ENCODE measurements around the gene CDC42BPG.

Gene CDC42BPG

GRCh38 chr11:64864473-64865285 lies 20.2 kb upstream of the CDC42BPG start:
- no peak for DNase-seq

DNA sequence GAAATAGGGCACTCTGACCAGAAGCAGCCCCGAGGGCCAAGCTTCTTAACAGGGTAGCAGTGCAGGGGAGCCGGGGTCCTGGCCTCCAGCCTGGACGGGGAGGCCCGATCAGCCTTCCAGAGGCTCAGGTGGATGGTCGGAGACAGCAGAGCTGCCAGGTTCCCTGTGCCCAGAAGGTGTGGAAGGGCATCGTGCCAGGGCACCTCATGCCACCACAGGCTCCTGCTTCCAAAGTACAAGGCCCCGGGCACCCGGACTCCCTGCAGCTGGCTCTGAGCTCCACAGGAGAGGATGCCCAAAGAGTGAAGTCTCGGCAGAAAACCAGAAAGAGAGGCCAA lies 19.7 kb upstream of the CDC42BPG start:
- DNase-seq: no peak

DNA sequence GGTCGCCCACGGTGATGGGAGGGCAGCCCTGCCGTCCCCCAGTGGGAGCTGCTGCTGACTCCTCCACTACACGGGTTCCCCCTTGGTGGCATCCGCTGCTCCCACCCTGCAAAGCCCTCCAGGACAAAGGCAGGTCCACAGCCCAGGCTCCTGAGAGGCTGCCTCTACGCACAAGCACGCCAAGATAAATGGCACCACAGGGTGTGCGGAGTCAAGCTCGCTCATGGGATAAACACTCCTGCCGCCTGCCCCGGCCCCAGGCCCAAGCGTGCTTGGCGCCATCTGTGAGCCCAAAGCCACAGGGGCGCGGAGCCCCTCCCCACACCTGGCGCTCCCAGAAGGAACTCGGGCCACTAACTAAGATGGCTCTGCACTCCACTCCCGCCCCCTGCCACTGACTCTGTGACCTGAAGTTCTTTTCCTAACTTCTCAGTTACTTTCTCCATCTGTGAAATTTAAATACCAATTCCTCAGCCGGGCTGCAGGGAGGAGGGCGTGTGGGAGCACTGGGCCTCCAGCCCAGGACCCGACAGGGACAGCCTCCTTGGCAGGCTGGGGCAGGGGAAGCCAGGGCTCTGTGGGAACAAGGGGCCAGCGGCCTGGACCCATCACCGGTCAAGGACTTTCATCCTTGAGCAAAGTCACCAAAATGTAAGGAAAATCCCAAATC lies 19.1 kb upstream of the CDC42BPG start:
- peak; percentile 47 to 59 for DNase-seq

DNA sequence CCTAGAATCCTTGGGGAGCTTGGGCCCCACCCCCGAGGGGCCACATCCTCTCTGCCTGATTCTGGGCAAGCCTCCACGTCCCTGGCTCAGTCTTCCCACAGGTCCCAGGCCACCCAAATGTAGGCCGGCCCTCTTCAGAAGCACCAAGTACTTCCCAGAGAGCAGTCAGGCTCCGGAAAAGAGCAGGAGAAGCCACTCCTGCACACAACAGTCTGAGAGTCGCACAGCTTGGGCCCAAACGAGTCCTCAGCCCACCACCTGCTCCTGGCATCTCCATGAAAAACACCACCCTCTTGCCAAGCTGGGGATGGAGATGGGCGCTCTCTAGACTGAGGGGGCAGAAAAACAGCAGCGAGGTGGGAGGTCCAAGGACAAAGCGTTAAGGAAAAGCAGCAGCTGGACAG lies 18.5 kb upstream of the CDC42BPG start:
- peak in 1 of 2 experiments; percentile 46 for DNase-seq

DNA sequence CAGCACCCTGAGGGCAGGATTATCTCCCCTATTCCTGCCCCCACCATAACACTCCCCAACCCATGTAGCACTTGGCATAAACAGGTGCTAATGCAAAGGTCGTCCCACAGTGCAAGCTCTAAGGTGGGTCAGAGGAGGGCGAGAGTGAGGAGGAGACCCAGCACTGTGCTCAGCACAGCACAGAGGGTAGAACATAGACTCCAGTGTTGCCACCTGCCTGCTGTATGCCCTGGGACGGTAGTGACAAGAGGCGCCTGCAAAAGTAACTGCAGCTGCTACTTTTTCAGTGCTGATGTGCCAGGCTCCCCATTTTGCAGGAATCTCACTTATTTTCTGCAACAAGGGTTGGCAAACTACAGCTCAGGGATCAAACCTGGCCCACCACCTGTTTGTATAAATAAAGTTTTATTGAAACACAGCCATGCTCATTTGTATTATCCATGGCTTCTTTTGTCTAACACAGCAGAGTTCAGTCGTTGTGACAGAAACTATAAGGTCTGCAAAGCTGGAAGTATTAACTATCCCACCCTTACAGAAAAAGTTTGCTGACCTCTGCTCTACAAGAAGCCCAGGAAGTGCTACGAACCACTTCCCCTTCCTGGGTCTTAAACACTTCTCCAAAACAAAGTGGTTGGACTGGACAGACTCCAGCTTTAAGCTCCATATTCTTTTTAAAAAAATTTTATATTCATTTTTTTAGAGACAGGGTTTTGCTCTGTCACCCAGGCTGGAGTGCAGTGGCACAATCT lies 16.9 kb upstream of the CDC42BPG start:
- DNase-seq: no peak

GRCh38 chr11:64859542-64860414 lies 15.3 kb upstream of the CDC42BPG start:
- no peak for DNase-seq

DNA sequence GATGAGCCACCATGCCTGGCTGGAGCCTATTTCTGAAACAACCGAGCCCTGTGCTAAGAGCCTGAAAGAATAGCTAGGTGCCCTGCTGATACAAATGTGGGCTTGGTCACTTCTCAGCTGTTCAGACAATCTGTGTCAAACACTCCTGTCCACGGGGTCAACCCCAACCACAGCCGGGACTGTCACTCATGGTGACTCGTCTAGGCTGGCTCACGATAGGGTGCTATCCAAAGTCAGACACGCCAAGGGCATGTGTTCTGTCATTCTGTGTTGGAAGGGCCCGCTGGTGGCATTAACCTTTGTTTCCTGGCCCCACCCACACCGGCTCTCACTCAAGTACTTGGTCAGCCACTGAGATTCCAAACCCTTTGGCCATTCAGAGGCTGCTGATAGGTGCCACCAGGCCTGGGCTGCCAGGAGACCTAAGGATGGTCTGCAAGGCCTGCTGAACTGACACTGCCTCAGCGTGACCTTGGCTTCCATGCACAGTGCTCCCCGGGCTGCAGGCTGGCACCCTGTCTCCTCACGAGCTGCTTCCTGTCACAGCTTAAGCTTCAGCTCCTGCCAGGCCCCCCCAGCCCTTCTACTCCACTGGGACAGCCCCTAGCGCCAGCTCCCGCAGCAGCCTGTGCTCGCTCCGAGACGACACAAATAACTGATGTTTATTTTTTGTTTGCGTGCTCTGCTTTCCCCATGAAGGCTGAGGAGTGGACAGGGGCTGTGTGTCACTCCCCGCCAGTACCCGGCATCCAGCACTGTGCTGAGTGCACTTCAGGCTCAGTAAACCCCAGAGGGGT lies 14.2 kb upstream of the CDC42BPG start:
- DNase-seq: no peak

- DNase-seq: no peak
Observed at GRCh38 chr11:64857485-64857884, 13.0 kb upstream of the CDC42BPG start.

- no peak for DNase-seq
Observed at GRCh38 chr11:64856382-64857227, 12.2 kb upstream of the CDC42BPG start.

- no peak for DNase-seq
Observed at GRCh38 chr11:64855596-64856304, 11.3 kb upstream of the CDC42BPG start.

DNA sequence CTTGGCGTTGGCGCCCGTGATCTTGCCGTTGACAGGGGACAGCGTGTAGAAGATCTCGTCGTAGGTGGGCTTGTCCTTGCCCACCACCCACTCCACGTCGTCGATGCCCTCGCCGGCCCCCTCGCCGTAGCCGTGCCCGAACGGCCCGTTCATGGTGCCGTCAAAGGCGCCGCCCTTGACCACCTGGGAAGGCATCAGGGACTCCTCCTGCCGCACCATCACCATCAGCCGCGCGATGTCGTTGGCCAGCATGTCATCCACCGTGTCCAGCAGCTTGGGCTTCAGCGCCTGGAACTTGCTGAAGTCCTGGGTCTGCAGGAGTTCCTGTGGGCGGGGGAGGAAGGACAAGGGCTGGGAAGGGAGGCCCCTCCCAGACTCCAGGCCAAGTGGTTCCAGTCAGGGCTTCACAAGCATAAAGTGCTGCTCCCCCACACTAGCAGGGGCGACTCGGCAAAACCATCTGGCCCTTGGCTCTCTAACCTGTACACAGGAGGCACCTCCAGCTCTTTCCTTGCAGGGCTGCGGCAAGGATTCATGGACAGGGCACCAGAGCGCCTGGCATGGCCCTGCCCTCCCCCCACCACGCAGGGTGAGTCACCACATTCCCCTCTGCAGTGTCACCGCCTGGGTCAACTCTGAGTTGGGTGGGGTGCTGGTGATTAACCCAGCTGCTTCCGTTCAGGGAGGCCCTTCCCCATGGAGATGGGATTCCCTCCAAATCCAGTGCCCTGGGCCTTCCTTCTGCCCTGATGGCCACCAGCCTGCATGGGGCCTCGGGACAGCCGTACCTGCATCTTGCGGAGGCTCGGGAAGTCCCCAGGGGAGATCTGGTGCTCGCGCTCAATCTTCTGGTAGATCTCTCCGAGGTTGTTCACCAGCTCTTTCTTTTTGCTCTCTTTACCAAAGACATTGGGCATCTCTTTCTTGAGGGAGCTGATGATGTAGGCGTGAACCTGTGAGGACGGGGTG lies 10.4 kb upstream of the CDC42BPG start:
- no peak for DNase-seq

GRCh38 chr11:64854157-64854533 lies 9.7 kb upstream of the CDC42BPG start:
- DNase-seq: no peak

DNA sequence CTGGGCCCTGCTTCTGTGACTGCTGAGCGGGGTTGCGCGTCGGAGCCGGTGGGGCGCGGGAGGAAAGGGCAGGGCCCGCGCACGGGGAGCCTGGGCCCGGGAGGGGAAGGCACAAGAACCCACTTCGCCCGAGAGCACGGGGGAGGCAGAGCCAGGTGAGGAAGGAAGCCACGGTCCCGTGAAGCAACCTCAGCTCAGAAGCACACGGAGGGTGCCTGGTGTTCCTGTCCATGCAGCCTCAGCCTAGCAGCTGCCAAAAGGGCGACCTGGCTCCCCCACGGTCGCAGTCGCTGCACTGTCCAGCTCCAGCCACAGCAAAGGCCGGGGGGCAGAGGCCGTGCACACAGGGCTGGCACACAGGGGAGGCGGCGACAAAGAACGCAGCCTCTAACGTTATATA lies 9.3 kb upstream of the CDC42BPG start:
- DNase-seq: no peak

DNA sequence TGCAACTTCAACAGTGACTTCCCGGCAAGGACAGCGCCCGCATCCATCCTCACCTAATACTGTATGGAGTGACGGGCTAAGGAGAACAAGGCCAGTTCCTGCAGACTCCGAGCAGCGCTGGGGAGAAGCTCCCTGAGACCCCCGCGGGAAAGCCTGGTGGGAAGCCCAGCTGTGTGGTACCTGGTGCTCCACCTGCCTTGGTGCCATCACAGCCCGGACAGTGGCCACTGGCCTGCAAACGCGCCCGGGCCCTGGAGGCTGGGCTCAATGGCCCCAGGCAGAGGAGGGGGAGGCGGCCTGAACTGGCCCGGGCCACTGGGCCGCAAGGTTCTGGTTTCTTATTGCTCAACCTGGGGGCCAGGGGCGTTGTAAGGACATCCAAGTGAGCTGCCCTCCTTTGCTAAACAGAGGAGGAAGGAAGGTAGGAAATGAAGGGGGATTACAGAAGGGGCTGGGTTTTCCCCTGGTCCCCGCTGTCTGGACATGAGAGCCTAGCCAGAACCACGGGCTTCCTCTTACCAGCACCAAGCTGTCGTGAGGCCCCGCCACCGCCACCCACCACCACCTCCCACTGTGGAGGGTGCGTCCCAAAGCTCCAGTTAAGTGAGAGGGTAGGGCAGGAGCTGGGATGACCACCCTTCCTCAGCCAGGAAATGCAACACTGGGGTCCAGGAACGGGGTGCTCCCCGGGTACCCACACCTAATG lies 8.5 kb upstream of the CDC42BPG start:
- no peak for DNase-seq

DNA sequence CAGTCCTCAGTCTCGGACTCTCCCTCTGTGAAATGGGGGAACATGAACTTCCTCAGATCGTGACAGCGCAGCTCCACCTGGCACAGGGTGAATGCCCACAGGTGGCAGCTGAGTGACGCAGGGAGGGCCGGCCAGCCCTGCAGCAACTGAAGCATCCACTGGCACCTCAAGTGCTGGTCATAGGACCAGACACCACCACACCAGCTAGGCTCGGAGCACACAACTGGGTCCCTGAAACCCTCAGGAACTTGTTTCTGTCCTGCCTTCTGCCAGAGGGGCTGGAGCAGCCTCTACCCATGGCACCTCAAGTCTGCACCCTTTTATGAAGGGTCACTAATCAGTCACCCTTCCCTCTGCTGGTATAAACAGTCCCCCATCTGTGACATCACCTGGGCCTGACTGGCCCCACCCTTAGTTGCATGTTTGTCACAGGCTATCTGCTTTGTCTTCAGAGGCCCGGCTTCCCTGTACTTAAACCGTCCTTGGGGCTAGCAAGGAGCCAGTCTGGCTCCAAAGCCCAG lies 7.4 kb upstream of the CDC42BPG start:
- DNase-seq: no peak

DNA sequence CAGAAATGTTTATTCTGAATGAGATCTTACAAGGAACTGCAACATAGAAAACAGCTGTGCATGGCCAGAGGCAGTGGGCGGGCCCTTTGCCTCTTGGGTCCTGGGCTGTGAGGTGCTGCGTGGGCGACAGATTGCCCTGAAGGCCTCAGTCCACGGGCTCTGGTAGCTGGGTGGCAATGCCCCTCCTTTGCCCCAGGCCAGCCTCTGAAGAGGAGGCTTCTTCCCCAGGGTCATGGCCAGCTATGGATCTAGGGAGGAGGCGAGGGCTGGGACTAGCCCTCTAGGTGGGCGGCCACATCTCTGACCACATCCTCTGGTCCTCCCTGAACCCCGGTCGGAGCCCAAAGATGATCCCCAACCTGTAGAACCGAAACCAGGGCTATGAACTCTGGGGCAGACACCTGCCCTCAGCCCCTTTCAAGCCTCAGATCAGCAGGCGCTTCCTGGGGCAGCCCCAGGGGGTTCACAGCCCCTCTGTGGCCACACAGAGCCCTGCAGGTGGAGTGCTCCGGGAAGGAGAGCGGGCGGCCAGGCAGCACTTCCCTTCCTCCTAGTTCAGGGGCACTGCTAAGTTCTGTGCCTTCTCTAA lies 6.6 kb upstream of the CDC42BPG start:
- DNase-seq: no peak

DNA sequence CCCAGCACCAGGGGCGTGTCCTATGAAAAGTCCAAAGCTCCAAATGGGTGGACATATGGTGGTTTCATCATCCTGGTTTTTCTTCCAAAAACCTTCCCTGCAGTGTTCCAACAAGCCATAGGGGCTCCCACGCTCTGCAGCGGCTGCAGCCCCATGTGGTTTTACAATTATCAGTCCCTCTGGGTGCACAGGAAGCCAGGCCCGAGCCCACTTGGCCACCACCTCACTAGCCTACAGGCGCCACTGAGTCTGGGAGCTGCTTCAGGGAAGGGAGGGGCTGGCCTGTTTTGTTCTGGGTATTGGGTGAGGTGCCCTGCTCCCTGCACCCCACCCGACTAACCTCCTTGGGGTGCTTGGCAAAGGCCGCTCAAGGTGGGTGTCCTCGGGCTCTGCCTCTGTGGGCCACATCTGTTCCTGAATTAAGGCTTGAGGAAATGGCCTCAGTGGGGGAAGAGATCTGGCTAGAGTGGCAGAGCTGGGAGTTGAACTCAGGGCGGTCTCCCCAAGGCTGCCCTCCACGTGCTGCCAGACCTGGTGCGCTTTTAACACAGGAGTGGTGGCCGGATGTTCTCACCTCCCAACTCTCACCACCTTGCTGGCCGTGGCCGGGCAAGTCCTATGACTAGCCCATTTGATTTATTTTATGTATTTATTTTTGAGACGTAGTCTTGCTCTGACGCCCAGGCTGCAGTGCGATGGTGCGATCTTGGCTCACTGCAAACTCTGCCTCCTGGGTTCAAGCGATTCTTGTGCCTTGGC lies 5.3 kb upstream of the CDC42BPG start:
- DNase-seq: peak; percentile 37 to 68
